Stimulated activated CD8-positive, alpha-beta memory T cell treated with anti-CD3 and anti-CD28 coated beads, Interleukin-15, amount 100 ng/mL, for 48 hours (primary cell): ENCODE results near the gene TMEM37.

Experiments
- DNase-seq, 2 donors: peaks; one replicate each; pipeline ENCODE4 v3.0.0-alpha.2; 2020; ENCODE audit warnings: low read depth in 2 of 2

Gene TMEM37

GRCh38 chr2:119455066-119455718 is 23.5 kb downstream of the TMEM37 start:
- DNase-seq, result no peak

GRCh38 chr2:119460076-119460475 is 28.4 kb downstream of the TMEM37 start:
- DNase-seq, result no peak

GRCh38 chr2:119461811-119462210 is 30.2 kb downstream of the TMEM37 start:
- DNase-seq, result no peak

- DNase-seq, result no peak
Measured at GRCh38 chr2:119462574-119462973, 30.9 kb downstream of the TMEM37 start.

GRCh38 chr2:119463136-119463535 is 31.5 kb downstream of the TMEM37 start:
- no peak for DNase-seq

- DNase-seq, result no peak
Measured at GRCh38 chr2:119463990-119464389, 32.3 kb downstream of the TMEM37 start.

- no peak for DNase-seq
Measured at GRCh38 chr2:119464981-119465380, 33.3 kb downstream of the TMEM37 start.

GRCh38 chr2:119465687-119466086 is 34.0 kb downstream of the TMEM37 start:
- no peak for DNase-seq

- no peak for DNase-seq
Measured at GRCh38 chr2:119466373-119466772, 34.7 kb downstream of the TMEM37 start.

GRCh38 chr2:119468154-119468955 is 36.7 kb downstream of the TMEM37 start:
- DNase-seq, result no peak

- no peak for DNase-seq
Measured at GRCh38 chr2:119469131-119469530, 37.5 kb downstream of the TMEM37 start.

GRCh38 chr2:119469661-119470297 is 38.1 kb downstream of the TMEM37 start:
- no peak for DNase-seq

- no peak for DNase-seq
Measured at GRCh38 chr2:119472749-119473148, 41.1 kb downstream of the TMEM37 start.

GRCh38 chr2:119473621-119474370 is 42.1 kb downstream of the TMEM37 start:
- no peak for DNase-seq

- DNase-seq, result no peak
Measured at GRCh38 chr2:119474371-119475224, 42.9 kb downstream of the TMEM37 start.

GRCh38 chr2:119475225-119475856 is 43.7 kb downstream of the TMEM37 start:
- no peak for DNase-seq

GRCh38 chr2:119475857-119476244 is 44.2 kb downstream of the TMEM37 start:
- DNase-seq, result no peak

- peak in 1 of 2 donors; percentile 4 for DNase-seq
Measured at GRCh38 chr2:119476301-119477112, 44.9 kb downstream of the TMEM37 start.

- DNase-seq, result no peak
Measured at GRCh38 chr2:119477113-119477505, 45.5 kb downstream of the TMEM37 start.
